Naive thymus-derived CD4-positive, alpha-beta T cell (primary cell): Measurements from ENCODE around the gene HTR1B. TPM values are rescaled to one million over a fixed set of nuclear protein-coding genes. Genes with fewer than 3 reads are reported as not detected.

Source experiments
- ATAC-seq: fragments of 150-1000 bp; cut with Tn5 transposase; 2 replicates; pipeline ENCODE4 v1.10.0; 2021; ENCODE audit warnings: mild to moderate bottlenecking, moderate library complexity
- CTCF ChIA-PET: fragments of 350-600 bp; sonication (Branson Sonifier 250); formaldehyde crosslinking; loops from one replicate; lab custom pipeline; 2021; ENCODE audit warnings: antibody characterized with exemption; lab: Charles Lee
- POLR2A ChIA-PET: fragments of 350-600 bp; sonication (Branson Sonifier 250); formaldehyde crosslinking; loops from one replicate; lab custom pipeline; 2021; ENCODE audit warnings: antibody characterized with exemption, inconsistent platforms; lab: Charles Lee
- DNase-seq, 9 donors: peaks; one replicate each; pipeline versions ENCODE4 v3.0.0 to v3.0.0-alpha.2; 2020 to 2022; ENCODE audit warnings: mixed read lengths in 1 of 9
- H3K27ac ChIP-seq: one replicate; pipeline ENCODE4 v1.7.0; 2013; ENCODE audit warnings: mild to moderate bottlenecking, low read depth, low read length, moderate library complexity
- H3K27me3 ChIP-seq, 2 donors: one replicate each; pipeline ENCODE4 v1.7.0; 2013; ENCODE audit warnings: low read length in 2 of 2, mild to moderate bottlenecking in 2 of 2, moderate library complexity in 2 of 2; ENCODE audit not compliant: control insufficient read depth in 2 of 2, insufficient read depth in 2 of 2
- H3K36me3 ChIP-seq, 3 experiments: 1 replicate in 2 of 3; 2 replicates in 1 of 3; pipeline ENCODE4 v1.7.0; 2013; ENCODE audit warnings: low read length in 3 of 3, mild to moderate bottlenecking in 3 of 3, moderate library complexity in 1 of 3; ENCODE audit not compliant: insufficient read depth in 3 of 3, control insufficient read depth in 2 of 3
- H3K4me1 ChIP-seq, 2 donors: one replicate each; pipeline ENCODE4 v1.7.0; 2013; ENCODE audit warnings: low read length in 2 of 2, mild to moderate bottlenecking in 2 of 2, moderate library complexity in 1 of 2; ENCODE audit not compliant: control insufficient read depth in 2 of 2, insufficient read depth in 2 of 2
- H3K4me3 ChIP-seq: 2 replicates; pipeline ENCODE4 v1.7.0; 2013; ENCODE audit warnings: mild to moderate bottlenecking, low read length
- H3K9me3 ChIP-seq, 3 experiments: 1 replicate in 2 of 3; 2 replicates in 1 of 3; pipeline ENCODE4 v1.7.0; 2013; ENCODE audit warnings: low read length in 3 of 3; ENCODE audit not compliant: control insufficient read depth in 2 of 3
- H3K27ac Mint-ChIP-seq, 9 donors: one replicate each; pipeline ENCODE4 v1.8.0; 2020 to 2022; ENCODE audit warnings: mixed read lengths in 9 of 9, mild to moderate bottlenecking in 8 of 9, moderate library complexity in 5 of 9, inconsistent platforms in 2 of 9
- H3K27me3 Mint-ChIP-seq, 5 donors: one replicate each; pipeline ENCODE4 v1.8.0; 2021 to 2022; ENCODE audit warnings: mixed read lengths in 5 of 5, mild to moderate bottlenecking in 1 of 5
- H3K36me3 Mint-ChIP-seq, 5 donors: one replicate each; pipeline ENCODE4 v1.8.0; 2020 to 2022; ENCODE audit warnings: mixed read lengths in 5 of 5, mild to moderate bottlenecking in 3 of 5, inconsistent platforms in 1 of 5
- H3K4me1 Mint-ChIP-seq, 7 donors: one replicate each; pipeline ENCODE4 v1.8.0; 2020 to 2022; ENCODE audit warnings: mixed read lengths in 7 of 7, mild to moderate bottlenecking in 3 of 7, inconsistent platforms in 1 of 7
- H3K4me3 Mint-ChIP-seq, 10 donors: one replicate each; pipeline ENCODE4 v1.8.0; 2020 to 2022; ENCODE audit warnings: mild to moderate bottlenecking in 10 of 10, mixed read lengths in 10 of 10, moderate library complexity in 6 of 10, inconsistent platforms in 2 of 10
- H3K9me3 Mint-ChIP-seq, 11 donors: one replicate each; pipeline ENCODE4 v1.8.0; 2020 to 2022; ENCODE audit warnings: mixed read lengths in 11 of 11, mild to moderate bottlenecking in 4 of 11, inconsistent platforms in 1 of 11, moderate library complexity in 1 of 11
- intact Hi-C, 2 donors: fragments of 100-400 bp; cut with micrococcal nuclease; formaldehyde crosslinking; loops; one replicate each; pipeline ENCODE4 v1.15.1; 2023
- polyA plus RNA-seq, 2 donors: library from polyadenylated mRNA; unstranded; fragments of 300-500 nt; fragmentation: Illumina TruSeq; gene quantifications; one replicate each; pipeline ENCODE4 v1.2.3, GENCODE V29; 2021
- total RNA-seq, 6 experiments: library from RNA in 5 of 6; stranded (reverse) in 5 of 6; gene quantifications; 1 replicate in 5 of 6; 2 replicates in 1 of 6; pipeline ENCODE4 v1.2.3 and lab custom pipeline; 2021 to 2026

The HTR1B gene
- total and polyA plus RNA-seq, 7 experiments from 2014 or later = not detected

DNA sequence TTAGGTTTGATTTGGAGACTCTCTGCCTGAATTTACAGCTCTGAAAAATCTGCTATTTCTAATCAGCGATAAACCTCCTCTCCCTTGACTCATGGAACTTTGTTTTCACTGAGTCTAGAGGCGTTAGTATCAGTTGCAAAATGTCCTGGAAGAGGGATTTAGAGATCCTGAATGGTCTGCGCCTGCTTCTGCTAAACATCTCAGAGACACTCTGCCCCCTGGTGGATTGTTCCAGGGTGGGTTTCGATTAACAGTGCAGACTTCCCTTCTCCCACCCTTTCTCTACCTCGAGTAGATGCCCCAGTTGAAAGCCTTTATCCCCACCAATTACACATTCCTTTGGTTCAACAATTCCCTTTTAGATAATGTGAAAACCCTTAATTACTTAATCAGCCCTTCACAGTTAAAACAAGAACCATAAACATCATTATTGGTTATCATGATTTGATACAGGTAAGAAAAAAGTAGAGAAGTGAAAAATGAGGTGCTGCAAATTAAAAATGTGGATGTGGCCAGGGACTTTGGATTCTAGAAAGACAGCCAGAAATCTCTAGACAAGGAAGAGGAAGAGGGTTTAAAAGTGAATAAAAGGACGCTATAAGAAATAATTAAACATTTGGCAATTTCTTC lies 5.5 kb downstream of the HTR1B start:
- POLR2A ChIA-PET = no interaction called here
- DNase-seq = no peak
- CTCF ChIA-PET = no interaction called here
- H3K36me3 ChIP-seq = no peaks in the 10 kb centered on the region
- H3K4me1 ChIP-seq = no peaks in the 10 kb centered on the region
- Mint-ChIP-seq H3K27me3 (peaks cover 15 to 42% (median 21%) of the 10 kb centered on the region in 5 donors), H3K36me3 (peaks cover 0 to 6% (median 0%) of the 10 kb centered on the region in 5 donors), H3K4me3 (no peak overlapping the region), H3K4me1 (peaks cover 0 to 9% (median 8%) of the 10 kb centered on the region in 7 donors), H3K9me3 (peaks cover 0 to 10% (median 2%) of the 10 kb centered on the region in 11 donors), H3K27ac (no peak overlapping the region)
- H3K4me3 ChIP-seq = no peak overlapping the region
- no peak overlapping the region for H3K27ac ChIP-seq
- no peaks in the 10 kb centered on the region for H3K27me3 ChIP-seq
- ATAC-seq = peak; percentile 50
- intact Hi-C loops = loop anchor here in 1 of 2 donors (1.0 kb wide), 1 partner anchor 1565 kb away; no protein-coding TSS in a partner anchor
- no peaks in the 10 kb centered on the region for H3K9me3 ChIP-seq

GRCh38 chr6:77456531-77457248 lies 6.6 kb downstream of the HTR1B start:
- H3K4me1 ChIP-seq = no peaks in the 10 kb centered on the region
- no peaks in the 10 kb centered on the region for H3K9me3 ChIP-seq
- ChIA-PET POLR2A (no interaction called here), CTCF (no interaction called here)
- H3K36me3 ChIP-seq = no peaks in the 10 kb centered on the region
- ATAC-seq (no peak), DNase-seq (no peak)
- H3K4me3 Mint-ChIP-seq = no peak overlapping the region
- H3K9me3 Mint-ChIP-seq = peaks cover 0 to 2% (median 0%) of the 10 kb centered on the region in 11 donors
- no peaks in the 10 kb centered on the region for H3K27me3 ChIP-seq
- peaks cover 0 to 3% (median 0%) of the 10 kb centered on the region in 7 donors for H3K4me1 Mint-ChIP-seq
- no peak overlapping the region for H3K27ac ChIP-seq
- intact Hi-C loops = loop anchor here in 1 of 2 donors (1.0 kb wide), 1 partner anchor 1563 kb away; no protein-coding TSS in a partner anchor
- peaks cover 4 to 31% (median 12%) of the 10 kb centered on the region in 5 donors for H3K27me3 Mint-ChIP-seq
- no peak overlapping the region for H3K4me3 ChIP-seq
- H3K36me3 Mint-ChIP-seq = no peaks in the 10 kb centered on the region
- H3K27ac Mint-ChIP-seq = no peak overlapping the region

GRCh38 chr6:77455271-77455670 lies 8.0 kb downstream of the HTR1B start:
- no peak overlapping the region for H3K27ac ChIP-seq
- Mint-ChIP-seq H3K9me3 (no peaks in the 10 kb centered on the region), H3K27me3 (peaks cover 0 to 21% (median 5%) of the 10 kb centered on the region in 5 donors), H3K4me1 (peaks cover 0 to 2% (median 0%) of the 10 kb centered on the region in 7 donors), H3K4me3 (no peak overlapping the region), H3K27ac (no peak overlapping the region), H3K36me3 (no peaks in the 10 kb centered on the region)
- DNase-seq (no peak), ATAC-seq (no peak)
- no peaks in the 10 kb centered on the region for H3K9me3 ChIP-seq
- no peaks in the 10 kb centered on the region for H3K27me3 ChIP-seq
- no peak overlapping the region for H3K4me3 ChIP-seq
- ChIA-PET POLR2A (no interaction called here), CTCF (no interaction called here)
- intact Hi-C loops = no loop called here
- no peaks in the 10 kb centered on the region for H3K4me1 ChIP-seq
- H3K36me3 ChIP-seq = no peaks in the 10 kb centered on the region

DNA sequence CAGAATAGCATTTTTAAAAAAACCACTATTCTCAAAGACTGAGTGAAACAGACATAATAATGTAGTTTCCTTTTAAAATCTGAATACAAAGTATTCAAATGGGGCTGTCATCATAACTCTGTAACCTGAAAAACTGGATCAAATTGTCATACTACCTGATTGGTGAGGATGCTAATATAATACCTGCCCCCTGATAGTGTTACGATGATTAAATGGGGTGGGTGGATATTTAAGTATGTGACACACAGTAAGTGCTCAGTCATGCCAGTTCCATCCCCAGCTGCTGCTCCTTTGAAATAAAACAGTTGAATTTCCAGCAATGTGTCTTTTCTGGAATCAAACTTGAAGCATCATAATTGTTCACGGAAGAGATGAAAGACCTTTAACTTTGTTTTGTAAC lies 8.9 kb downstream of the HTR1B start:
- ChIA-PET POLR2A (no interaction called here), CTCF (no interaction called here)
- intact Hi-C loops = no loop called here
- Mint-ChIP-seq H3K27me3 (peaks cover 0 to 14% (median 5%) of the 10 kb centered on the region in 5 donors), H3K9me3 (no peaks in the 10 kb centered on the region), H3K36me3 (no peaks in the 10 kb centered on the region), H3K27ac (no peak overlapping the region), H3K4me1 (peaks cover 0 to 2% (median 0%) of the 10 kb centered on the region in 7 donors), H3K4me3 (no peak overlapping the region)
- Histone ChIP-seq H3K4me1 (no peaks in the 10 kb centered on the region), H3K9me3 (no peaks in the 10 kb centered on the region), H3K4me3 (no peak overlapping the region), H3K27ac (no peak overlapping the region), H3K36me3 (no peaks in the 10 kb centered on the region), H3K27me3 (no peaks in the 10 kb centered on the region)
- ATAC-seq = no peak
- no peak for DNase-seq

DNA sequence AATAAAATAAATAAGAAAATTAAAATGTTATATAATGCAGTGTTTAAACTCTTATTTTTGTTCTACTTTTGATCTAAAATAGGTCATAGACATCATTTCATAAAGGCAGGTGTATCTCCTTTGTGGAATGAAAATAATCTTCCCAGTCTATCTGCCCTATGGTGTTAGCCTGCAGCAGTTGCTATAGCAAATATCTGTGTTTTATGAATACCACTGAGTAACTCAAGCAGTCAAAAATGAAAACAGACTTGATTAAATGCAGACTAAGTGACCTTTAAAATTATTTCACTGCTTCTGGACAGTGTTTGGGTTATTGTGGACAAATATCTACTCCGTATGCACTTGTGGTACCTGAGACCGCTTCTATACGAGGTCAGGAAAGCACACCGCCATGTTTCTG lies 11.8 kb downstream of the HTR1B start:
- Mint-ChIP-seq H3K36me3 (no peaks in the 10 kb centered on the region), H3K4me3 (no peak overlapping the region), H3K27ac (no peak overlapping the region), H3K27me3 (peaks cover 0 to 4% (median 0%) of the 10 kb centered on the region in 5 donors), H3K9me3 (no peaks in the 10 kb centered on the region), H3K4me1 (peaks cover 0 to 2% (median 0%) of the 10 kb centered on the region in 7 donors)
- ATAC-seq (no peak), DNase-seq (no peak)
- Histone ChIP-seq H3K4me1 (no peaks in the 10 kb centered on the region), H3K36me3 (no peaks in the 10 kb centered on the region), H3K27ac (no peak overlapping the region), H3K4me3 (no peak overlapping the region), H3K27me3 (no peaks in the 10 kb centered on the region), H3K9me3 (no peaks in the 10 kb centered on the region)
- ChIA-PET POLR2A (no interaction called here), CTCF (no interaction called here)
- intact Hi-C loops = no loop called here

GRCh38 chr6:77450924-77451323 lies 12.4 kb downstream of the HTR1B start:
- no peaks in the 10 kb centered on the region for H3K4me1 ChIP-seq
- no peak overlapping the region for H3K4me3 ChIP-seq
- DNase-seq (no peak), ATAC-seq (no peak)
- Mint-ChIP-seq H3K36me3 (no peaks in the 10 kb centered on the region), H3K4me3 (no peak overlapping the region), H3K9me3 (no peaks in the 10 kb centered on the region), H3K27me3 (peaks cover 0 to under 1% (median 0%) of the 10 kb centered on the region in 5 donors), H3K27ac (no peak overlapping the region), H3K4me1 (peaks cover 0 to 2% (median 0%) of the 10 kb centered on the region in 7 donors)
- no peaks in the 10 kb centered on the region for H3K9me3 ChIP-seq
- ChIA-PET CTCF (no interaction called here), POLR2A (no interaction called here)
- no peaks in the 10 kb centered on the region for H3K36me3 ChIP-seq
- H3K27ac ChIP-seq = no peak overlapping the region
- intact Hi-C loops = no loop called here
- H3K27me3 ChIP-seq = no peaks in the 10 kb centered on the region
